ENCODE data around the gene FAM43B.

DNA sequence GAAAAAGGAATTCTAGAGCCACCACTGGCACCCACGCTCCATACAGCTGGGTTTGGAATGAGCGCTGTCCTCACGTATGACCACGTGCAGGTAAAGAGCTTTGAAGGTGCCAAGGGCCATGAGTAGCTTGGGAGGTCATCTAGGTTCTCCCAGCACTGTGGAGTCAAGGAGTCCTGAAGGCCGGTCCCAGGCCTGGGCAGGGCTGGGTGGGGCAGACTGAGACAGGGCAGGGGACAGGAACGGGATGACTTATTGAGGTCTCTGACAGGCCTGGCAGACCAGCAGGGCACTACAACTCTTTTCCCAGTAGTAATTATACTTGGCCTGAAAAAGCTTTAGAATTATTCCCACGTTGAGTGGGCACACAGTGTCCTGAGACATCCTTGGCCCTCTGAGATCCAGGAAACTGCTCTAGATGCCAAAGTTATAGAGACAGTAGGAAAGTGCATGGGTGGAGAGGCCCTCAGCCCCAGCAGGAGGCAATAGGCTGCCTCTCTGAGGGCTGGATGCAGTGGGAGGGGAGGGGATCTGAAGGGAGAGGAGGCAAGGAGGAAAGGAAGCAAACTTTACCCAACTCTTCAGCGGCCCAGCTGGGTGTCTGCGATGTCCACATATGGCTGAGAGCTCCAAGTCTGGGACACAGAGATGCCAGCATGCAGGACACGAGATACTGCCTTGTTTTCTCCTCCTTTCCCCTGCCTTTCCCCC, 34.7 kb downstream of the FAM43B start:
- TF ChIP-seq, protein P1, sequence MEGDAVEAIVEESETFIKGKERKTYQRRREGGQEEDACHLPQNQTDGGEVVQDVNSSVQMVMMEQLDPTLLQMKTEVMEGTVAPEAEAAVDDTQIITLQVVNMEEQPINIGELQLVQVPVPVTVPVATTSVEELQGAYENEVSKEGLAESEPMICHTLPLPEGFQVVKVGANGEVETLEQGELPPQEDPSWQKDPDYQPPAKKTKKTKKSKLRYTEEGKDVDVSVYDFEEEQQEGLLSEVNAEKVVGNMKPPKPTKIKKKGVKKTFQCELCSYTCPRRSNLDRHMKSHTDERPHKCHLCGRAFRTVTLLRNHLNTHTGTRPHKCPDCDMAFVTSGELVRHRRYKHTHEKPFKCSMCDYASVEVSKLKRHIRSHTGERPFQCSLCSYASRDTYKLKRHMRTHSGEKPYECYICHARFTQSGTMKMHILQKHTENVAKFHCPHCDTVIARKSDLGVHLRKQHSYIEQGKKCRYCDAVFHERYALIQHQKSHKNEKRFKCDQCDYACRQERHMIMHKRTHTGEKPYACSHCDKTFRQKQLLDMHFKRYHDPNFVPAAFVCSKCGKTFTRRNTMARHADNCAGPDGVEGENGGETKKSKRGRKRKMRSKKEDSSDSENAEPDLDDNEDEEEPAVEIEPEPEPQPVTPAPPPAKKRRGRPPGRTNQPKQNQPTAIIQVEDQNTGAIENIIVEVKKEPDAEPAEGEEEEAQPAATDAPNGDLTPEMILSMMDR (IDR thresholded peaks at IDR 0.05), result no peak
- TF ChIP-seq POLR2A (IDR thresholded peaks at IDR 0.05) (no peak), EP300 (IDR thresholded peaks at IDR 0.05) (no peak)

Data from tibial nerve (tissue), 4 donors.